PFSK-1 (cell line): ENCODE measurements around the gene SGK1.

Experiments used
- FOXP2 ChIP-seq: optimal IDR thresholded peaks from 2 replicates; pipeline ENCODE3; 2011; ENCODE audit warnings: borderline replicate concordance, control low read depth, inconsistent platforms; ENCODE audit not compliant: insufficient read depth; ENCODE audit errors: extremely low read length, extremely low read depth
- POLR2AphosphoS5 ChIP-seq: IDR thresholded peaks from 2 replicates; pipeline ENCODE4 v1.6.1; 2012; ENCODE audit warnings: low read depth, mild to moderate bottlenecking, control low read depth, low read length, moderate library complexity
- SIN3A ChIP-seq: IDR thresholded peaks from 2 replicates; pipeline ENCODE4 v1.6.1; 2012; ENCODE audit warnings: mild to moderate bottlenecking, low read length, moderate library complexity, borderline replicate concordance; ENCODE audit not compliant: insufficient read depth
- TAF1 ChIP-seq: IDR thresholded peaks from 2 replicates; pipeline ENCODE4 v1.6.1; 2012; ENCODE audit warnings: low read length, control low read depth, borderline replicate concordance; ENCODE audit not compliant: insufficient read depth
- TF ChIP-seq, protein P1 (sequence below), 2 experiments: IDR thresholded peaks; 2 replicates each; pipeline versions ENCODE4 v1.6.1 to v1.8.0; 2011 to 2012; ENCODE audit warnings: low read depth in 2 of 2, low read length in 2 of 2, control low read depth in 1 of 2, inconsistent platforms in 1 of 2, mild to moderate bottlenecking in 1 of 2, moderate library complexity in 1 of 2; ENCODE audit not compliant: insufficient read depth in 1 of 2

DNA sequence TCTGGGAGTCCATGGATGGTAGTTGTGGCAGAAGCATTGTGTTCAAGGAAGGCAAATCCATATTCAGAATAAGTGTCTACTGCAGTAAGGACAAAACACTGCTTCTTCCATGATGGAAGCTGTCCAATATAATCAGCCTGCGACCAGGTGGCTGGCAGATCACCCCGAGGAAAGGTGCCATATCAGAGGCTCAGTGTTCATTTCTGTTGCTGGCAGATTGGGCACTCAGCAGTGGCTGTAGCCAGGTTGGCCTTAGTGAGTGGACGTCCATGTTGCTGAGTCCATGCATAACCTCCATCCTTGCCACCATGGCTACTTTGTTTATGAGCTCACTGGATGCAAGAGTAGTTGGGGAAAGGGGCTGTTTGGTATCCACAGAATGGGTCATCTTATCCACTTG lies 130.2 kb downstream of the SGK1 start:
- TF ChIP-seq, protein P1, sequence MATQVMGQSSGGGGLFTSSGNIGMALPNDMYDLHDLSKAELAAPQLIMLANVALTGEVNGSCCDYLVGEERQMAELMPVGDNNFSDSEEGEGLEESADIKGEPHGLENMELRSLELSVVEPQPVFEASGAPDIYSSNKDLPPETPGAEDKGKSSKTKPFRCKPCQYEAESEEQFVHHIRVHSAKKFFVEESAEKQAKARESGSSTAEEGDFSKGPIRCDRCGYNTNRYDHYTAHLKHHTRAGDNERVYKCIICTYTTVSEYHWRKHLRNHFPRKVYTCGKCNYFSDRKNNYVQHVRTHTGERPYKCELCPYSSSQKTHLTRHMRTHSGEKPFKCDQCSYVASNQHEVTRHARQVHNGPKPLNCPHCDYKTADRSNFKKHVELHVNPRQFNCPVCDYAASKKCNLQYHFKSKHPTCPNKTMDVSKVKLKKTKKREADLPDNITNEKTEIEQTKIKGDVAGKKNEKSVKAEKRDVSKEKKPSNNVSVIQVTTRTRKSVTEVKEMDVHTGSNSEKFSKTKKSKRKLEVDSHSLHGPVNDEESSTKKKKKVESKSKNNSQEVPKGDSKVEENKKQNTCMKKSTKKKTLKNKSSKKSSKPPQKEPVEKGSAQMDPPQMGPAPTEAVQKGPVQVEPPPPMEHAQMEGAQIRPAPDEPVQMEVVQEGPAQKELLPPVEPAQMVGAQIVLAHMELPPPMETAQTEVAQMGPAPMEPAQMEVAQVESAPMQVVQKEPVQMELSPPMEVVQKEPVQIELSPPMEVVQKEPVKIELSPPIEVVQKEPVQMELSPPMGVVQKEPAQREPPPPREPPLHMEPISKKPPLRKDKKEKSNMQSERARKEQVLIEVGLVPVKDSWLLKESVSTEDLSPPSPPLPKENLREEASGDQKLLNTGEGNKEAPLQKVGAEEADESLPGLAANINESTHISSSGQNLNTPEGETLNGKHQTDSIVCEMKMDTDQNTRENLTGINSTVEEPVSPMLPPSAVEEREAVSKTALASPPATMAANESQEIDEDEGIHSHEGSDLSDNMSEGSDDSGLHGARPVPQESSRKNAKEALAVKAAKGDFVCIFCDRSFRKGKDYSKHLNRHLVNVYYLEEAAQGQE (IDR thresholded peaks at IDR 0.05; ENCODE audit: insufficient read depth in 1 of 2, low read depth in 2 of 2, low read length in 2 of 2): no peak
- TF ChIP-seq TAF1 (no peak), POLR2AphosphoS5 (no peak), SIN3A (no peak), FOXP2 (no peak)
